OCI-LY7 (cell line): Measurements from ENCODE around the gene RBM44. TPM values are rescaled to one million over a fixed set of nuclear protein-coding genes. Genes with fewer than 3 reads are reported as not detected.
"Not testable (repeated sequence)": the region's sequence is repeated elsewhere in the genome, so short reads cannot be mapped to it uniquely, and the experiment has no call there.

ENCODE experiments used
- BruUV-seq: library from RNA; stranded (reverse); fragments of 400-500 nt; replicated peaks from 2 replicates; lab custom pipeline; 2021; lab: Mats Ljungman, UMichigan
- CTCF ChIA-PET: fragments of 300-600 bp; sonication (Branson Sonifier 250); formaldehyde crosslinking; loops from one replicate; lab custom pipeline; 2022; ENCODE audit warnings: antibody characterized with exemption; ENCODE audit not compliant: unreplicated experiment; lab: Charles Lee
- POLR2A ChIA-PET: fragments of 300-600 bp; sonication (Branson Sonifier 250); formaldehyde crosslinking; loops from one replicate; lab custom pipeline; 2022; ENCODE audit warnings: antibody characterized with exemption; lab: Charles Lee
- DNase-seq: peaks from one replicate; pipeline ENCODE4 v3.0.0-alpha.2; 2015; ENCODE audit warnings: low spot score
- H2AFZ ChIP-seq: fragments of 200-600 bp; sonication (generic), shearing (Covaris generic); 2 replicates; pipeline ENCODE4 v1.6.1; 2014; ENCODE audit warnings: mild to moderate bottlenecking, antibody characterized with exemption, low read length, moderate library complexity
- H3K27ac ChIP-seq: fragments of 200-600 bp; sonication (generic); 2 replicates; pipeline ENCODE4 v1.5.1; 2014; ENCODE audit warnings: mixed run types, low read depth, mild to moderate bottlenecking, moderate library complexity, low read length, inconsistent platforms; ENCODE audit not compliant: poor library complexity, severe bottlenecking
- H3K36me3 ChIP-seq: fragments of 200-600 bp; sonication (generic); 2 replicates; pipeline ENCODE4 v1.6.1; 2014; ENCODE audit warnings: mild to moderate bottlenecking, antibody characterized with exemption, low read length, moderate library complexity, mixed read lengths; ENCODE audit not compliant: insufficient read depth
- H3K4me1 ChIP-seq: fragments of 200-600 bp; sonication (generic); 2 replicates; pipeline ENCODE4 v1.5.1; 2014; ENCODE audit warnings: mild to moderate bottlenecking, low read length; ENCODE audit not compliant: insufficient read depth, poor library complexity, severe bottlenecking
- H3K4me2 ChIP-seq: fragments of 200-600 bp; sonication (generic); 2 replicates; pipeline ENCODE4 v1.6.1; 2014; ENCODE audit warnings: mild to moderate bottlenecking, low read length
- H3K4me3 ChIP-seq: fragments of 200-600 bp; sonication (generic); 2 replicates; pipeline ENCODE4 v1.5.1; 2014; ENCODE audit warnings: mild to moderate bottlenecking, low read depth, low read length; ENCODE audit not compliant: poor library complexity, severe bottlenecking
- H3K79me2 ChIP-seq: fragments of 200-600 bp; sonication (generic); 2 replicates; pipeline ENCODE4 v1.6.1; 2016; ENCODE audit warnings: low read depth, mild to moderate bottlenecking, low read length, moderate library complexity, mixed read lengths; ENCODE audit not compliant: insufficient read depth
- H3K9me2 ChIP-seq: fragments of 200-600 bp; sonication (generic); 2 replicates; pipeline ENCODE4 v1.6.1; 2016; ENCODE audit warnings: mild to moderate bottlenecking, low read length, mixed read lengths; ENCODE audit not compliant: insufficient read depth
- H3K9me3 ChIP-seq: fragments of 200-600 bp; sonication (generic); 2 replicates; pipeline ENCODE4 v1.6.1; 2014; ENCODE audit warnings: mild to moderate bottlenecking, mixed run types, low read length, mixed read lengths
- H4K20me1 ChIP-seq: fragments of 200-600 bp; sonication (generic); 2 replicates; pipeline ENCODE4 v1.6.1; 2014; ENCODE audit warnings: mild to moderate bottlenecking, antibody characterized with exemption, low read length, moderate library complexity, mixed read lengths; ENCODE audit not compliant: insufficient read depth
- CTCF ChIP-seq: fragments of 200-600 bp; sonication (generic); conservative IDR thresholded peaks from 2 replicates; pipeline ENCODE4 v1.5.1; 2014; ENCODE audit warnings: mild to moderate bottlenecking, antibody characterized with exemption, low read length, moderate library complexity, mixed read lengths
- EZH2phosphoT487 ChIP-seq: fragments of 200-600 bp; sonication (generic); IDR thresholded peaks from 2 replicates; pipeline ENCODE4 v1.6.1; 2018; ENCODE audit warnings: low read depth, borderline replicate concordance, mild to moderate bottlenecking, mixed run types, antibody characterized with exemption, low read length, moderate library complexity, mixed read lengths
- intact Hi-C: fragments of 100-400 bp; cut with micrococcal nuclease; formaldehyde crosslinking; loops from one replicate; pipeline ENCODE4 v1.10.0; 2022; ENCODE audit not compliant: unreplicated experiment
- total RNA-seq, 2 experiments: library from RNA; depleted of rRNA in 1 of 2; stranded (reverse); fragments of >200 nt in 1 of 2; shearing (Covaris generic) in 1 of 2; gene quantifications; 2 replicates each; pipeline ENCODE4 v1.2.3, GENCODE V29; 2014 to 2022

RBM44 gene
- total RNA-seq, 2 experiments from 2014 or later = 0.72 to 1.2 TPM

- BruUV-seq = no TSS peak
- H3K9me3 ChIP-seq = no peaks in the 10 kb centered on the region
- CTCF ChIA-PET = no interaction called here
- no peak overlapping the region for H3K4me3 ChIP-seq
- H3K27ac ChIP-seq = no peak overlapping the region
- TF ChIP-seq EZH2phosphoT487 (no peak), CTCF (no peak)
- DNase-seq = no peak
- peaks cover 93% of the 10 kb centered on the region for H3K36me3 ChIP-seq
- H3K9me2 ChIP-seq = no peaks in the 10 kb centered on the region
- H2AFZ ChIP-seq = no peak overlapping the region
- no peaks in the 10 kb centered on the region for H4K20me1 ChIP-seq
- no peak overlapping the region for H3K4me2 ChIP-seq
- intact Hi-C loops = no loop called here
- H3K4me1 ChIP-seq = no peaks in the 10 kb centered on the region
- peaks cover 15% of the 10 kb centered on the region for H3K79me2 ChIP-seq
- POLR2A ChIA-PET = interaction anchor here (0.6 to 0.7 kb wide), 3 partner anchors 62 to 656 kb away, joined by 3 to 4 read pairs (median 3); no protein-coding TSS in a partner anchor
Observed at GRCh38 chr2:237749961-237750360, 48.6 kb upstream of the RBM44 start.

- H2AFZ ChIP-seq, H3K9me3 ChIP-seq, BruUV-seq, H4K20me1 ChIP-seq, H3K4me3 ChIP-seq, intact Hi-C loops, H3K4me1 ChIP-seq, H3K4me2 ChIP-seq, DNase-seq, H3K9me2 ChIP-seq, H3K27ac ChIP-seq, CTCF ChIA-PET: not testable (repeated sequence)
- POLR2A ChIA-PET = interaction anchor here (0.7 kb wide), 1 partner anchor 657 kb away, joined by 3 read pairs; no protein-coding TSS in a partner anchor
- peaks cover 10% of the 10 kb centered on the region for H3K79me2 ChIP-seq
- peaks cover 94% of the 10 kb centered on the region for H3K36me3 ChIP-seq
Observed at GRCh38 chr2:237750441-237750840, 48.1 kb upstream of the RBM44 start.

GRCh38 chr2:237752761-237753165, 45.8 kb upstream of the RBM44 start:
- intact Hi-C loops = no loop called here
- BruUV-seq = no TSS peak
- ChIA-PET POLR2A (no interaction called here), CTCF (no interaction called here)
- H3K27ac ChIP-seq = no peak overlapping the region
- no peak overlapping the region for H3K4me3 ChIP-seq
- no peak overlapping the region for H2AFZ ChIP-seq
- TF ChIP-seq EZH2phosphoT487 (no peak), CTCF (no peak)
- H4K20me1 ChIP-seq = no peaks in the 10 kb centered on the region
- no peaks in the 10 kb centered on the region for H3K9me2 ChIP-seq
- H3K4me2 ChIP-seq = no peak overlapping the region
- peaks cover 97% of the 10 kb centered on the region for H3K36me3 ChIP-seq
- DNase-seq = no peak
- H3K79me2 ChIP-seq = no peaks in the 10 kb centered on the region
- H3K4me1 ChIP-seq = no peaks in the 10 kb centered on the region
- H3K9me3 ChIP-seq = no peaks in the 10 kb centered on the region
